Stimulated activated CD4-positive, alpha-beta T cell treated with anti-CD3 and anti-CD28 coated beads, Interleukin-4, amount 100 ng/mL, for 4 hours (primary cell): ENCODE data around the gene ADARB2.

ENCODE experiments used
- DNase-seq, 2 experiments: peaks; one replicate each; pipeline ENCODE4 v3.0.0-alpha.2; 2020

Gene ADARB2

DNA sequence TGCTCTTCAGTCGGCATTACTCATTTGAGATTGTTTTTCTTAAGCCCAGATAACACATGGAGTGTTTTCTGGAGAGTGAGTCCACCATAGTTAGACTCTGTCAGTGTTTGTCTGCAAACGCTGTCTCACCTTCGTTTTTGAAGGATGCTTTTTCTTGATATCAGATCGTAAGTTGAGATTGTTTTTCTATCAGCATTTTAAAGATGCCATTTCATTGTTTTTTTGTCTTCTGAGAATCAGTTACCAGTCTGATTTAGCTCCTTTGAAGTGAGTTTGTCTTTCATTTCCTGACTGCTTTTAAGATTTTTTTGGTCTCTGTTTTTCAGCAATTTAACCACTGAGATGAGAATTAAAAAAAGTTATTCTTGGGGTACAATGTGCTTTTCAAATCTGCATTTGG, 543.8 kb downstream of the ADARB2 start:
- no peak for DNase-seq

DNA sequence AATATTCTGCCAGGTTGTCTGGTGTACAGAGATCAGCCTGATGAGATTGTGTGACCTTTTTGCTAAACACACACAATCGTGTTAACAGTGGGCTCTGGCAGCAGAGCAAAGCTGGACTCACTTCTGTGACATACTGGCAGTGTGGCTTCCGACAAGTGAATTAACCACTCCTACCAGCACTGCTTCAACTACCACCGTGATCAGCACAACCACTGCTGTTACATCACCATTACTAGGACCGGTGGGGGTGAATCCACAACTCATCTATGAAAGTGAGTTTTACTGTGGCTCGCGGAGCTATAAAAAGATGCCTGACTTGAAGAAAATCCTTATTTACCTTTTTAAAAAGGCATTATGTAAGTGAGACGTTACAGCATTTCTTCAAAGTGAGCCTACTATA, 545.6 kb downstream of the ADARB2 start:
- DNase-seq, result no peak

DNA sequence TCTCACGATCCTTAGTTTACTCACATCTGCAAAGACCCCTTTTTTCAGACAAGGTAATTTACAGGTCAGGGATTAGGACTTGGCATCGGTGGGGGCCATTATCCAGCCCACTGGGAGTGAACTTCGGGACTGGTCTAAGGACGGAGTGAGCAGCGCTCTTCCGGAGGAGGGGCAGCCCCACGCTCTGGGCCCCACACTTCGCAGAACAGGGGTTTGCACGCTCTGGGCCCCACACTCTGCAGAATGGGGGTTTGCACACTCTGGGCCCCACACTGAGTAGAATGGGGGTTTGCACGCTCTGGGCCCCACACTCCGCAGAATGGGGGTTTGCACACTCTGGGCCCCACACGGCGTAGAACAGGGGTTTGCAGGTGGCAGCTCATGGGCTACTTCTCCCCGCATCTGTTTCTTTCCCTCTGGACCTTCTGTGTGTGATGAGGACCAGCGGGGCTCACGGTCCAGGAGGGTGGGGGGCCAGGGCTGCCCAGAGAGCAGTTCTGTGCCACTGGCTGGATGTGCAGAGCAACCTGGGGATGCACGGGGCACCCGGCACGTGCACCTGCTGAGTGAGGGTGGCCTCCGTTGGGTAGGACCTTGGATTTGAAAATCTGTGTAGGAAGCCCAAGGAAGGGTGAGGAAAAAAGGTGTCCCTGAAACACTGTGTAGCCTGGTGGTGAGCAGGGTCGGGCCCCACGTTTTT, 546.4 kb downstream of the ADARB2 start:
- no peak for DNase-seq

- no peak for DNase-seq
Measured at GRCh38 chr10:1190052-1190395, 547.3 kb downstream of the ADARB2 start.

DNA sequence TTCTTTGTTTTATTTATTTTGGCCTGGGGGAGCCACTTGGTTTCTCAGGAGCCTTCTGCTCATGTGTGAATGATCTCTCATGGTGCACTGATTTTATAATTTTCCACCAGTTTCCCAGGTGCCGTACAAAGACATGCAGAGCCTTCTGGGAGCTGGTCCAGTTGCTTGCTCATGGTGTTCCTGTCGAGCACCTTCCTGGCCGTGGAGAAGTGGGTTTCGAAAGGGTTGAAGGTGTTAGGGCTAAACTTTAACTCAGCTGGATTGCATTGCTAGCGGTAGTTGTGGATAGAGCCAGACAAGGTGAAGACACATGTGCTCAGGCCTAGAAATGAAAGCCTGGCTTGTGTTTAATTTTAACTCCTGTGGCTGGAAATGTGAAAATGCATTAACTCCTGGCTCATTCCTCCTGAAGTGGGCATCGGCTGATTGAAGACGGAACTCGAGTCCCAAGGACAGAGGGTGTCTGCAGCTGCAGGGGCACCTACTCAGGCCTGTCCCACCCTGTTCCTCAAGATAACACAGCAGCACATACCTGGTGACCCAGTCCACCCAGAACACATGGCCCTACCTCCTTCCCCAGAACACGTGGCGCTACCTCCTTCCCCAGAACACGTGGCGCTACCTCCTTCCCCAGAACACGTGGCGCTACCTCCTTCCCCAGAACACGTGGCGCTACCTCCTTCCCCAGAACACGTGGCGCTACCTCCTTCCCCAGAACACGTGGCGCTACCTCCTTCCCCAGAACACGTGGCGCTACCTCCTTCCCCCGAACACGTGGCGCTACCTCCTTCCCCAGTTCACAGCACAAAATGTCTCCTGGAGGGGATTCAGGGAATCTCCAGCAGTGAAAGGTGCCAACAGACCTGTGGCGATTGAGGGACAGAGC, 547.9 kb downstream of the ADARB2 start:
- no peak for DNase-seq

GRCh38 chr10:1188558-1189135, 548.7 kb downstream of the ADARB2 start:
- DNase-seq, result no peak

DNA sequence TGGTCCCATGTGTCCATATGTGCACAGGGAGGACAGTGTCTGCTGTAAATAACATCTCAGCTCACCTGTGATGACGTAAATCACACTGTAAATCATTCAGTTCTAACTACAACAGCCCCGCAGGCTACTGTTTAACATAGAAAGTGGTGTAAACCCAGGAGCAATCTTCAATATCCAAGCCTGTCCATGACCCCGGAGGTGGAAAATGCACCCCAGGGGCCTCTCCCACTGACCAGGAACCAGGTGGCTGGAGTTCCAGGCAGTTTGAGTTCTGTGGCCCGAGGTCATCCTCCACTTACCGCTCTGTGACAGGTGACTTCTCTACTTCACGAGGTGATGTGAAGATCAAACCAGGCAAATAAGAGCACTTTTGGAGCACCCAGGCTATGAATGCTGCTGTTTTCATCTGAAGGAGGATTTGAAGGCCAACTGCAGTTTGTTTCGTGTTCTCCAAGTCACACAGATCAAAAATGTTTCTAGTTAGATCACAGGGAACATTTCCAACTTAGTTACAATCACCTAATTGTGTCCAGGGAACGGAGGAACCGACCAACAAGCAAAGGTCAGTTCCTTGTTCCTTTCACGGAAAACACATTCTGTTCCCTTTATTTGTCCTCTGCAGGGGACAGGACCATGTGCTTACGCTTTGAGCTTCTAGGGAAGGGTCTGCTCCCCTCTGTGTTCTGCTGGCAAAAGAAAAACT, 549.3 kb downstream of the ADARB2 start:
- no peak for DNase-seq

- no peak for DNase-seq
Measured at GRCh38 chr10:1187151-1187854, 550.0 kb downstream of the ADARB2 start.

GRCh38 chr10:1186683-1186990, 550.7 kb downstream of the ADARB2 start:
- no peak for DNase-seq

- DNase-seq, result no peak
Measured at GRCh38 chr10:1185911-1186682, 551.2 kb downstream of the ADARB2 start.

GRCh38 chr10:1184541-1185430, 552.5 kb downstream of the ADARB2 start:
- DNase-seq, result no peak

DNA sequence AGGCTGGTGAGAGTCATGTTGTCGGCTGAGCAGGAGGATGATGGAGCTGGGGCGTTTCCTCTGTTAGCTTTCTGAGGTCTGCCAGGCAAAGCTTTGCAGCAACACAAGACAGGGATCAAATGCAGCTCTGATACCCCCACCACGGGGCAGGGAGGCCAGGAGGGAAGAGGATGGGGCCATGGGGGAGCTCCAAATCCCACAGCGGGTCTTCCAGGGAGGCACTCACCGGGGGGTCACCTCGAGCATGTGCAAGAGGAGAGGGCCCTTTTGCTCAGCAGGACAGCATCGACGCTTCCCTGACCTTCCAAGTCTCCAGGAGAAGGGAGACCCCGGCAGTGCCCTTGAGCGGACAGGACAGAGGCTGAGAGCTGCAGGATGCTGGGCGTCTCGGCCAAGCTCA, 553.6 kb downstream of the ADARB2 start:
- DNase-seq, result no peak

GRCh38 chr10:1183033-1183396, 554.3 kb downstream of the ADARB2 start:
- DNase-seq, result no peak

DNA sequence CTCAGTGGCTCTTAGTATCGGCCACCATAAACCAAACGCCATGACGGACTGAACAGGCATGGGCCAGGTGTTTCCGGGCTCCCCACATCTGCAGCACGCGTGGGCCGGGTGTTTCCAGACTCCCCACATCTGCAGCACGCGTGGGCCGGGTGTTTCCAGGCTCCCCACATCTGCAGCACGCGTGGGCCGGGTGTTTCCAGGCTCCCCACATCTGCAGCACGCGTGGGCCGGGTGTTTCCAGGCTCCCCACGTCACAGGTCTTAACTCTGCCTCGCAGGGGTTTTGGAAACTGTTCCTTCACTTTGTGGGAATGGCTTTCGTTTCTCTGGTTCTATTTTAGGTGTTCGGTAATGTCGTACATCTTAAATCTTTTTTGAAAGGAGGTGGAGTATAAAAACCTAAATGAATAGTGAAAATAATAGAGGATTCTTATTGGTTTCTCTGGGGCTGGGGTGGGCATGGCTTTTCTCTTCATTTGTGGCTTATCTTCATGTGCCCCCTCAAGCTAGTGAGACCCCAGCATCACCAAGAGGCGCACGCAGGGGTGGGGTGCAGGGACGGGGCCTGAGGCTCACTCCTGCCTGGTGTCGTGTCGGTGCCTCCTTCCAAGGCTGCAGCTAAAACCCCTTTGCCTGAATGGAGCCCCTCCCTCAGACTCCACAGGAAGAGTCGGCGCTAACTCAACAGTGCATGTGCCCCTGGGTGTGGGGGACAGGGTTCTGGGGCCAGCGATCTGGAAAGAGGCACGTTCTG, 554.9 kb downstream of the ADARB2 start:
- DNase-seq, result no peak

GRCh38 chr10:1180836-1181235, 556.5 kb downstream of the ADARB2 start:
- no peak for DNase-seq

DNA sequence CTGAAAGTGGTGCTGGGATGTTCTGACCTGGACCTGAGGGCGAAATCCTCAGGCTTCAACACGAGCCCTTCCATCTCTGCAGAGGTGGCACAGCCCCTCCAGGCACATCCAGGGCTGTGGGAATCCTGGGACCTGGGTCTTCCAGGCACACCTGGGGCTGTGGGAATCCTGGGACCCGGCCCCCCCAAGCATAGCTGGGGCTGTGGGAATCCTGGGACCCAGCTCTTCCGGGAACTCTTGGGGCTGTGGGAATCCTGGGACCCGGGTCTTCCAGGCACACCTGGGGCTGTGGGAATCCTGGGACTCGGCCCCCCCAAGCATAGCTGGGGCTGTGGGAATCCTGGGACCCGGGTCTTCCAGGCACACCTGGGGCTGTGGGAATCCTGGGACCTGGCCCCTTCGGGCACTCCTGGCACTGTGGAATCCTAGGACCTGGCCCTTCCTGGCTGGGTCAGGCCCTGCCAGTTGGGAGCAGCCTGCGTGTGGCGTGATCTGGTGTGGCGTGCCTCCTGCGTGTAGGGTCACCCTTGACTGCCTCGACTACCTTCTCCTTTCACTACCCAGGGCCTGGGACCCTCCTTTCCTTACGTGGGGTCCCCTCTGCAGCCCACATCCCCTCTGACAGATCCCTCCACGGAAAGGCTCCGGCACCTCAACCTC, 557.1 kb downstream of the ADARB2 start:
- DNase-seq, result no peak

GRCh38 chr10:1179346-1180070, 557.8 kb downstream of the ADARB2 start:
- DNase-seq, result no peak

- no peak for DNase-seq
Measured at GRCh38 chr10:1178506-1178905, 558.8 kb downstream of the ADARB2 start.

GRCh38 chr10:1177936-1178335, 559.4 kb downstream of the ADARB2 start:
- no peak for DNase-seq
